GM12872 (cell line): Measurements from ENCODE around the gene TMEM263.

Experiments used
- TF ChIP-seq, protein P1 (sequence below): IDR thresholded peaks from 3 replicates; pipeline ENCODE4 v1.5.1; 2011; ENCODE audit warnings: low read depth, mild to moderate bottlenecking, low read length, moderate library complexity; ENCODE audit not compliant: insufficient read depth

TMEM263 gene

GRCh38 chr12:106926657-106927056 is 29.1 kb upstream of the TMEM263 start:
- TF ChIP-seq, protein P1, sequence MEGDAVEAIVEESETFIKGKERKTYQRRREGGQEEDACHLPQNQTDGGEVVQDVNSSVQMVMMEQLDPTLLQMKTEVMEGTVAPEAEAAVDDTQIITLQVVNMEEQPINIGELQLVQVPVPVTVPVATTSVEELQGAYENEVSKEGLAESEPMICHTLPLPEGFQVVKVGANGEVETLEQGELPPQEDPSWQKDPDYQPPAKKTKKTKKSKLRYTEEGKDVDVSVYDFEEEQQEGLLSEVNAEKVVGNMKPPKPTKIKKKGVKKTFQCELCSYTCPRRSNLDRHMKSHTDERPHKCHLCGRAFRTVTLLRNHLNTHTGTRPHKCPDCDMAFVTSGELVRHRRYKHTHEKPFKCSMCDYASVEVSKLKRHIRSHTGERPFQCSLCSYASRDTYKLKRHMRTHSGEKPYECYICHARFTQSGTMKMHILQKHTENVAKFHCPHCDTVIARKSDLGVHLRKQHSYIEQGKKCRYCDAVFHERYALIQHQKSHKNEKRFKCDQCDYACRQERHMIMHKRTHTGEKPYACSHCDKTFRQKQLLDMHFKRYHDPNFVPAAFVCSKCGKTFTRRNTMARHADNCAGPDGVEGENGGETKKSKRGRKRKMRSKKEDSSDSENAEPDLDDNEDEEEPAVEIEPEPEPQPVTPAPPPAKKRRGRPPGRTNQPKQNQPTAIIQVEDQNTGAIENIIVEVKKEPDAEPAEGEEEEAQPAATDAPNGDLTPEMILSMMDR: no peak

DNA sequence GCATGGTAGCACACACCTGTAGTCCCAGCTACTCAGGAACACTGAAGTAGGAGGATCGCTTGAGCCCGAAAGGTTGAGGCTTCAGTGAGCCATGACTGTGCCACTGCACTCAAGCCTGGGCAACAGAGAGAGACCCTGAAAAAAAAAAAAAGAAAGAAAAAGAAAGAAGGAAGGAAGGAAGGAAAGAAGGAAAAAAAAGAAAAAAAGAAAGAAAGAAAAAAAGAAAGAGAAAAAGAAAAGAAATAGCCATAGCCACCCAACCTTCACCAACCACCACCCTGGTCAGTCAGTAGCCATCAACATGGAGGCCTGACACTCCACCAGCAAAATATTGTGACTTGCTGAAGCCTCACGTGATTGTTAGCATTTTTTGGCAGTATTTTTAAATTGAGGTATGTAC is 21.4 kb upstream of the TMEM263 start:
- TF ChIP-seq, protein P1: no peak

GRCh38 chr12:106941481-106942156 is 14.1 kb upstream of the TMEM263 start:
- TF ChIP-seq, protein P1: no peak

GRCh38 chr12:106942775-106943174 is 12.9 kb upstream of the TMEM263 start:
- TF ChIP-seq, protein P1: no peak

DNA sequence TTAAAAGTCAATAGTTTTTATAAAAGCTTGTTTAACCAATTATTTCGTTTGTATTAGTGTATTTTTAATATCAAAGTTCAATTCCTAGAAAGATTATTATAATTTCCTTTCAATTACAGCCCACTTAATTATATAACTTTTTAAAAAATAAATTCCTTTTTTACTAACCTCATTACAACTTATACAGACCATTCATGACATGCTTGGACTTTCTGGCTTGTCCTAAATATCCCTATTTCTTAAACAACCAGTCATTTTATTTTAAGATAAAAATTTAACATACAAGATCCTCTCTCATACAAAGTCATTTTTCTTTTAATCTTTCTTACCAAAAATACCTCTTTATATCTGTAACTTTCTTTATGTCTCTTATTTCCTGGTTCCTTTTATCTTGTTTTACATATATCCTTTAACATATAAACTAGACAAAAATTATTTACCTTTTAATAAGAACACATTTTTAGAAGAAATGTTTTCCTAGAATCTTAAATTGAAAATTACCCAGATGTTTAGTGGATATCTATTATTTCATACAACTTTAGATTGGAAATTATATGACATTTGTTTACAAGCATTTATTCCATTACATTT is 10.4 kb upstream of the TMEM263 start:
- TF ChIP-seq, protein P1: no peak

- TF ChIP-seq, protein P1: no peak
Measured at GRCh38 chr12:106947461-106947860, 8.2 kb upstream of the TMEM263 start.

GRCh38 chr12:106950591-106950990 is 5.1 kb upstream of the TMEM263 start:
- TF ChIP-seq, protein P1: no peak
